GM23338 (cell line): ENCODE measurements around the gene MYBL2.

ENCODE experiments used
- CTCF ChIP-seq, 2 experiments: fragments of 200-600 bp in 1 of 2; sonication (generic) in 1 of 2; conservative IDR thresholded peaks; 2 replicates each; pipeline versions ENCODE4 v1.5.1 to v1.6.1; 2016 to 2017; ENCODE audit warnings: antibody characterized with exemption in 2 of 2, low read depth in 2 of 2, mild to moderate bottlenecking in 2 of 2, moderate library complexity in 1 of 2
- POLR2AphosphoS5 ChIP-seq: IDR thresholded peaks from 2 replicates; pipeline ENCODE4 v1.6.1; 2016; ENCODE audit warnings: antibody characterized with exemption, low read depth

GRCh38 chr20:43682446-43682845 is 15.5 kb downstream of the MYBL2 start:
- TF ChIP-seq CTCF (conservative IDR thresholded peaks at IDR 0.05; ENCODE audit: low read depth in 2 of 2) (no peak), POLR2AphosphoS5 (no peak)
